Ishikawa (cell line): ENCODE data around the gene UNC45A.

Experiments used
- CEBPB ChIP-seq: IDR thresholded peaks from 2 replicates; pipeline ENCODE4 v1.6.1; 2012
- CREB1 ChIP-seq: IDR thresholded peaks from 2 replicates; pipeline ENCODE4 v1.6.1; 2012; ENCODE audit warnings: low read depth
- EGR1 ChIP-seq: IDR thresholded peaks from 2 replicates; pipeline ENCODE4 v1.6.1; 2012
- EP300 ChIP-seq: IDR thresholded peaks from 2 replicates; pipeline ENCODE4 v1.6.1; 2012; ENCODE audit warnings: borderline replicate concordance
- FOXM1 ChIP-seq: IDR thresholded peaks from 2 replicates; pipeline ENCODE4 v1.6.1; 2012; ENCODE audit warnings: low read depth, borderline replicate concordance
- MAX ChIP-seq: IDR thresholded peaks from 2 replicates; pipeline ENCODE4 v1.6.1; 2012
- NFIC ChIP-seq: IDR thresholded peaks from 2 replicates; pipeline ENCODE4 v1.6.1; 2012
- RAD21 ChIP-seq: IDR thresholded peaks from 2 replicates; pipeline ENCODE4 v1.6.1; 2012; ENCODE audit warnings: low read depth
- REST ChIP-seq: IDR thresholded peaks from 2 replicates; pipeline ENCODE4 v1.6.1; 2012; ENCODE audit warnings: low read depth, mild to moderate bottlenecking
- TAF1 ChIP-seq: IDR thresholded peaks from 2 replicates; pipeline ENCODE4 v1.6.1; 2012; ENCODE audit warnings: low read depth, mild to moderate bottlenecking
- TCF12 ChIP-seq: IDR thresholded peaks from 2 replicates; pipeline ENCODE4 v1.6.1; 2012; ENCODE audit warnings: low read depth
- USF1 ChIP-seq: IDR thresholded peaks from 2 replicates; pipeline ENCODE4 v1.6.1; 2012
- YY1 ChIP-seq: IDR thresholded peaks from 2 replicates; pipeline ENCODE4 v1.6.1; 2012; ENCODE audit warnings: low read depth
- ZBTB7A ChIP-seq: IDR thresholded peaks from 2 replicates; pipeline ENCODE4 v1.6.1; 2012; ENCODE audit warnings: low read depth

- no peak for TF ChIP-seq USF1
- TF ChIP-seq CEBPB = no peak
- no peak for TF ChIP-seq EP300
- no peak for TF ChIP-seq REST
- TF ChIP-seq TCF12 = no peak
- no peak for TF ChIP-seq RAD21
- TF ChIP-seq CREB1 = no peak
- TF ChIP-seq YY1 = no peak
- TF ChIP-seq EGR1 = no peak
- no peak for TF ChIP-seq TAF1
- TF ChIP-seq MAX = no peak
- no peak for TF ChIP-seq NFIC
- TF ChIP-seq ZBTB7A = no peak
- TF ChIP-seq FOXM1 = no peak
Measured at GRCh38 chr15:90989040-90989768, 54.1 kb downstream of the UNC45A start.
